ENCODE results near the gene KCNA2.

- TF ChIP-seq POLR2A (IDR thresholded peaks at IDR 0.05; ENCODE audit: low read length), result no peak
- TF ChIP-seq GATA1 (IDR thresholded peaks at IDR 0.05; ENCODE audit: low read depth, low read length), result no peak
These were observed 12.3 kb downstream of the KCNA2 start for GRCh38 chr1:110593902-110594301.

All from erythroblast (primary cell).